ENCODE data around the gene USP15.
"Not testable (repeated sequence)": the region's sequence is repeated elsewhere in the genome, so short reads cannot be mapped to it uniquely, and the experiment has no call there.

The USP15 gene

GRCh38 chr12:62438098-62438692 is 178.0 kb downstream of the USP15 start:
- Histone ChIP-seq H3K79me2 (ENCODE audit: control insufficient read depth, insufficient read depth, low read length, unreplicated experiment) (no peaks in the 10 kb centered on the region), H3K27me3 (ENCODE audit: insufficient read depth, low read length) (peaks cover under 1% of the 10 kb centered on the region; the same call in 1 of the 2 replicates), H3K36me3 (ENCODE audit: insufficient read depth, low read length) (no peaks in the 10 kb centered on the region), H3K4me1 (ENCODE audit: control insufficient read depth, insufficient read depth, low read length, unreplicated experiment) (no peaks in the 10 kb centered on the region), H2AFZ (ENCODE audit: low read length, unreplicated experiment) (peak overlapping the region; percentile 43), H3K27ac (ENCODE audit: low read depth, low read length) (no peak overlapping the region), H3K4me3 (ENCODE audit: low read depth, low read length) (0 out of 2 replicates have a peak overlapping the region, but pooled peaks have one; percentile 23)

- Histone ChIP-seq H2AFZ (ENCODE audit: low read length, unreplicated experiment) (no peak overlapping the region), H3K4me3 (ENCODE audit: low read depth, low read length) (no peak overlapping the region), H3K36me3 (ENCODE audit: insufficient read depth, low read length) (no peaks in the 10 kb centered on the region), H3K79me2 (ENCODE audit: control insufficient read depth, insufficient read depth, low read length, unreplicated experiment) (no peaks in the 10 kb centered on the region), H3K27me3 (ENCODE audit: insufficient read depth, low read length) (no peaks in the 10 kb centered on the region), H3K4me1 (ENCODE audit: control insufficient read depth, insufficient read depth, low read length, unreplicated experiment) (no peaks in the 10 kb centered on the region), H3K27ac (ENCODE audit: low read depth, low read length) (no peak overlapping the region)
These were observed 186.7 kb downstream of the USP15 start for GRCh38 chr12:62446754-62447452.

DNA sequence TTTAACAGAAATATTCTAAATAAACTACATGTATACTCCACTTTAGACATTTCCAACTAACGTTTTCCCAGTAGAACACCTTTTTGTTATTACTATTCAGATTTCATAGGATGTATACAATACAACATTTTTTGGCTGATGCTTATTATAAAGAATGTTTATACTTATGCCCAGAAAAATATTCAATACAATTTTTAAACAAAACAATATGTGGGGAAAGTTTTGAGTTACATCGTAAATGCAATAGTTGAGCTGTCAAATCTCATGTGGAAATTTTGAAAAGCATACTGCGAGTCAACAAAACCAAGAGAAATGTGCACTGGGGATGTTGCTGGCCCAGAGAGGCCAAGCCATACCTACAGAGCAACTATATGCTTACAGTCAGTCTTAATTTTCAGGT is 188.2 kb downstream of the USP15 start:
- no peak overlapping the region for H3K27ac ChIP-seq (ENCODE audit: low read depth, low read length)
- H3K4me3 ChIP-seq (ENCODE audit: low read depth, low read length), result no peak overlapping the region
- H3K36me3 ChIP-seq (ENCODE audit: insufficient read depth, low read length), result no peaks in the 10 kb centered on the region
- no peaks in the 10 kb centered on the region for H3K4me1 ChIP-seq (ENCODE audit: control insufficient read depth, insufficient read depth, low read length, unreplicated experiment)
- H3K27me3 ChIP-seq (ENCODE audit: insufficient read depth, low read length), result peaks cover 3% of the 10 kb centered on the region; the same call in 1 of the 2 replicates
- no peaks in the 10 kb centered on the region for H3K79me2 ChIP-seq (ENCODE audit: control insufficient read depth, insufficient read depth, low read length, unreplicated experiment)
- no peak overlapping the region for H2AFZ ChIP-seq (ENCODE audit: low read length, unreplicated experiment)

DNA sequence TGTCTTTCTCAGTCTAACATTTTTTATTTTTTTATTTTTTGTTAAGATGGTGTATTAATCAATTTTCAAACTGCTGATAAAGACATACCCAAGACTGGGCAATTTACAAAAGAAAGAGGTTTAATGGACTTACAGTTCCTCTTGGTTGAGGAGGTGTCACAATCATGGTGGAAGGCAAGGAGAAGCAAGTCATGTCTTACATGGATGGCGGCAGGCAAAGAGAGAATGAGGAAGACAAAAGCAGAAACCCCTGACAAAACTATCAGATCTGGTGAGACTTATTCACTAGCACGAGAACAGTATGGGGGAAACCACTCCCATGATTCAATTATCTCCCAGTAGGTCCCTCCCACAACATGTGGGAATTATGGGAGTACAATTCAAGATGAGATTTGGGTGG is 195.2 kb downstream of the USP15 start:
- not testable (repeated sequence) for H3K4me1 ChIP-seq (ENCODE audit: control insufficient read depth, insufficient read depth, low read length, unreplicated experiment); H2AFZ ChIP-seq (ENCODE audit: low read length, unreplicated experiment); H3K27me3 ChIP-seq (ENCODE audit: insufficient read depth, low read length); H3K36me3 ChIP-seq (ENCODE audit: insufficient read depth, low read length); H3K4me3 ChIP-seq (ENCODE audit: low read depth, low read length); H3K27ac ChIP-seq (ENCODE audit: low read depth, low read length); H3K79me2 ChIP-seq (ENCODE audit: control insufficient read depth, insufficient read depth, low read length, unreplicated experiment)

GRCh38 chr12:62458626-62459025 is 198.4 kb downstream of the USP15 start:
- Histone ChIP-seq H3K27ac (ENCODE audit: low read depth, low read length) (no peak overlapping the region), H3K27me3 (ENCODE audit: insufficient read depth, low read length) (no peaks in the 10 kb centered on the region; the same call in none of the 2 replicates), H2AFZ (ENCODE audit: low read length, unreplicated experiment) (no peak overlapping the region), H3K79me2 (ENCODE audit: control insufficient read depth, insufficient read depth, low read length, unreplicated experiment) (no peaks in the 10 kb centered on the region), H3K36me3 (ENCODE audit: insufficient read depth, low read length) (no peaks in the 10 kb centered on the region), H3K4me3 (ENCODE audit: low read depth, low read length) (no peak overlapping the region), H3K4me1 (ENCODE audit: control insufficient read depth, insufficient read depth, low read length, unreplicated experiment) (no peaks in the 10 kb centered on the region)

DNA sequence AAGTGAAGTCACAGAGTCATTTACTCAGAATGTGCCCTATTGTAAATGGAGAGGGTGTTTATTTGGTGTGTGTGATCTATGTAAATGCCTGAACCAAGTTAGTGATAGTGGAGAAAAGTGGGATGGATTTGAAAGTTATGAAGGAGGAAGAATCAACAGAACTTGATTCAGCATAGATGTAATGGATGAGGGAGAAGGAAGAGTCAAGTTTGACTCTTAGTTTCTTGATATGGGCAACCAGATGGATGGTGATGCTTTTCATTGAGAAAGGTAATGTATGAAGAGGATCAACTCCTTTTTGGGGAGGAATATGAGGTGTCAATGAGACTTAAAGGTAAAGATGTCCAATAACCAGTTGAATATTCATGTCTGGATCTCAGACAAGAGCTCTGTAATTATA is 199.8 kb downstream of the USP15 start:
- Histone ChIP-seq H2AFZ (ENCODE audit: low read length, unreplicated experiment) (no peak overlapping the region), H3K79me2 (ENCODE audit: control insufficient read depth, insufficient read depth, low read length, unreplicated experiment) (no peaks in the 10 kb centered on the region)

GRCh38 chr12:62461171-62461837 is 201.1 kb downstream of the USP15 start:
- not testable (repeated sequence) for H3K36me3 ChIP-seq (ENCODE audit: insufficient read depth, low read length); H2AFZ ChIP-seq (ENCODE audit: low read length, unreplicated experiment); H3K4me1 ChIP-seq (ENCODE audit: control insufficient read depth, insufficient read depth, low read length, unreplicated experiment); H3K4me3 ChIP-seq (ENCODE audit: low read depth, low read length); H3K79me2 ChIP-seq (ENCODE audit: control insufficient read depth, insufficient read depth, low read length, unreplicated experiment); H3K27ac ChIP-seq (ENCODE audit: low read depth, low read length); H3K27me3 ChIP-seq (ENCODE audit: insufficient read depth, low read length)

More for the DNA sequence above, 199.8 kb downstream of the USP15 start:
- H3K27ac ChIP-seq (ENCODE audit: low read depth, low read length), result no peak overlapping the region
- no peaks in the 10 kb centered on the region for H3K36me3 ChIP-seq (ENCODE audit: insufficient read depth, low read length)
- no peak overlapping the region for H3K4me3 ChIP-seq (ENCODE audit: low read depth, low read length)
- H3K27me3 ChIP-seq (ENCODE audit: insufficient read depth, low read length), result no peaks in the 10 kb centered on the region; the same call in none of the 2 replicates
- H3K4me1 ChIP-seq (ENCODE audit: control insufficient read depth, insufficient read depth, low read length, unreplicated experiment), result no peaks in the 10 kb centered on the region

DNA sequence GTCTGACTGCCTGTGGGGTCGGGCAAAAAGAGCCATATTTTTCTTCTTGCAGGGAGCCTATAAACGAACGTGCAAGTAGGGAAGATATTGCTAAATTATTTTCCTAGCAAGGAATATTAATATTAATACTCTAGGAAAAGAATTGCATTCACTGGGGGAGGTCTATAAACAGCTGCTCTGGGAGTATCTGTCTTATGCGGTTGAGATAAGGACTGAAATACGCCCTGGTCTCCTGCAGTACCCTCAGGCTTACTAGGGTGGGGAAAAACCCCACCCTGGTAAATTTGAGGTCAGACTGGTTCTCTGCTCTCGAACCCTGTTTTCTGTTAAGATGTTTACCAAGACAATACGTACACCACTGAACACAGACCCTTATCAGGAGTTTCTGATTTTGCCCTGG is 203.0 kb downstream of the USP15 start:
- not testable (repeated sequence) for H3K4me3 ChIP-seq (ENCODE audit: low read depth, low read length); H3K27ac ChIP-seq (ENCODE audit: low read depth, low read length); H3K27me3 ChIP-seq (ENCODE audit: insufficient read depth, low read length); H2AFZ ChIP-seq (ENCODE audit: low read length, unreplicated experiment); H3K4me1 ChIP-seq (ENCODE audit: control insufficient read depth, insufficient read depth, low read length, unreplicated experiment); H3K36me3 ChIP-seq (ENCODE audit: insufficient read depth, low read length)
- peaks cover 16% of the 10 kb centered on the region for H3K79me2 ChIP-seq (ENCODE audit: control insufficient read depth, insufficient read depth, low read length, unreplicated experiment)
